GM12865 (cell line): ENCODE data around the gene ANKRD6.
"Not testable (repeated sequence)": the region's sequence is repeated elsewhere in the genome, so short reads cannot be mapped to it uniquely, and the experiment has no call there.

Source experiments
- DNase-seq: peaks from one replicate; pipeline ENCODE4 v3.0.0; 2010; ENCODE audit warnings: low read depth
- H3K4me3 ChIP-seq: 2 replicates; pipeline ENCODE4 v1.5.1; 2011; ENCODE audit warnings: mild to moderate bottlenecking, low read depth, low read length, control low read depth
- TF ChIP-seq, protein P1 (sequence below): IDR thresholded peaks from 2 replicates; pipeline ENCODE4 v1.5.1; 2011; ENCODE audit warnings: low read length, control low read depth, low read depth, inconsistent platforms; ENCODE audit not compliant: insufficient read depth; ENCODE audit errors: missing control alignments

Gene ANKRD6

DNA sequence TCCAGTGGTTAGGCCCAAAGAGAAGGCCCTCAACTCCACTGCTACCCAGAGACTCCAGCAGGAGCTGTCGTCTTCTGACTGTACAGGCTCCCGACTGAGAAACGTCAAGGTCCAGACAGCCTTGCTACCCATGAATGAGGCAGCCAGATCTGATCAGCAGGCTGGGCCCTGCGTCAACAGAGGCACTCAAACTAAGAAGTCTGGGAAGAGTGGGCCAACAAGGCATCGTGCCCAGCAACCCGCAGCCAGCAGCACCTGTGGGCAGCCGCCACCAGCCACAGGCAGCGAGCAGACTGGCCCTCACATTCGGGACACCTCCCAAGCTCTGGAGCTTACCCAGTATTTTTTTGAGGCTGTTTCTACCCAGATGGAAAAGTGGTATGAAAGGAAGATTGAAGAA lies 197.5 kb downstream of the ANKRD6 start:
- DNase-seq, result no peak
- TF ChIP-seq, protein P1, sequence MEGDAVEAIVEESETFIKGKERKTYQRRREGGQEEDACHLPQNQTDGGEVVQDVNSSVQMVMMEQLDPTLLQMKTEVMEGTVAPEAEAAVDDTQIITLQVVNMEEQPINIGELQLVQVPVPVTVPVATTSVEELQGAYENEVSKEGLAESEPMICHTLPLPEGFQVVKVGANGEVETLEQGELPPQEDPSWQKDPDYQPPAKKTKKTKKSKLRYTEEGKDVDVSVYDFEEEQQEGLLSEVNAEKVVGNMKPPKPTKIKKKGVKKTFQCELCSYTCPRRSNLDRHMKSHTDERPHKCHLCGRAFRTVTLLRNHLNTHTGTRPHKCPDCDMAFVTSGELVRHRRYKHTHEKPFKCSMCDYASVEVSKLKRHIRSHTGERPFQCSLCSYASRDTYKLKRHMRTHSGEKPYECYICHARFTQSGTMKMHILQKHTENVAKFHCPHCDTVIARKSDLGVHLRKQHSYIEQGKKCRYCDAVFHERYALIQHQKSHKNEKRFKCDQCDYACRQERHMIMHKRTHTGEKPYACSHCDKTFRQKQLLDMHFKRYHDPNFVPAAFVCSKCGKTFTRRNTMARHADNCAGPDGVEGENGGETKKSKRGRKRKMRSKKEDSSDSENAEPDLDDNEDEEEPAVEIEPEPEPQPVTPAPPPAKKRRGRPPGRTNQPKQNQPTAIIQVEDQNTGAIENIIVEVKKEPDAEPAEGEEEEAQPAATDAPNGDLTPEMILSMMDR, result no peak
- H3K4me3 ChIP-seq, result no peak overlapping the region

DNA sequence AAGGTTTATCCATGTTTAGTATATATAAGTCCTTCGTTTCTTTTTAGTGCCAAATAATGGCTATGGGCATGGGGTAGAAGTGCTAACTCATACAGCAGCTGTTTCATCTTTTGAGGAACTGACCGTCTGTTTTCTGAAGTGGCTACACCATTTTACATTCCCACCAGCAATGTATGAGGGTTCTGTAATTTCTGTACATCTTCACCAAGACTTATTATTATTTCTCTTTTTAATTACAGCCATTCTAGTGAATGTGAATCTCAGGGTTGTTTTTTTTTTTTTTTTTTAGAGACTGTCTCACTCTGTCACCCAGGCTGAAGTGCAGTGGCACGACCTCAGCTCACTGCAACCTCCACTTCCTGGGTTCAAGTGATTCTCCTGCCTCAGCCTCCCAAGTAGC lies 203.5 kb downstream of the ANKRD6 start:
- DNase-seq, result not testable (repeated sequence)

DNA sequence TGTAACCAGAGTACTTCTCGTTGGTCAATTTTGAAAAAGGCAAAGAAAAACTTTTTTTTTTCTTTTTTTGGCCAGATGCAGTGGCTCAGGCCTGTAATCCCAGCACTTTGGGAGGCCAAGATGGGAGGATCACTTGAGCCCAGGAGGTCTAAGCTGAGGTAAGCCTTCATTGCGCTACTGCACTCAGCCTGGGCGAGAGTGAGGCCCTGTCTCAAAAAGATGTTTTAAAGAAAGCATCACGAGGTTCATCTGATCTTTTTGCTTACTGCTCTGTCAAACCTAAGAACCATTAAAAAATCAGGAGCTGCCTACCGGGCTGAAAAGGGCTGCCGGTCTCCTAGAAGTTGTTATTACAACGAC lies 205.0 kb downstream of the ANKRD6 start:
- DNase-seq, result no peak
- H3K4me3 ChIP-seq, result peak overlapping the region; percentile 92
- TF ChIP-seq, protein P1, result no peak

More for the DNA sequence above, 203.5 kb downstream of the ANKRD6 start:
- H3K4me3 ChIP-seq, result not testable (repeated sequence)

DNA sequence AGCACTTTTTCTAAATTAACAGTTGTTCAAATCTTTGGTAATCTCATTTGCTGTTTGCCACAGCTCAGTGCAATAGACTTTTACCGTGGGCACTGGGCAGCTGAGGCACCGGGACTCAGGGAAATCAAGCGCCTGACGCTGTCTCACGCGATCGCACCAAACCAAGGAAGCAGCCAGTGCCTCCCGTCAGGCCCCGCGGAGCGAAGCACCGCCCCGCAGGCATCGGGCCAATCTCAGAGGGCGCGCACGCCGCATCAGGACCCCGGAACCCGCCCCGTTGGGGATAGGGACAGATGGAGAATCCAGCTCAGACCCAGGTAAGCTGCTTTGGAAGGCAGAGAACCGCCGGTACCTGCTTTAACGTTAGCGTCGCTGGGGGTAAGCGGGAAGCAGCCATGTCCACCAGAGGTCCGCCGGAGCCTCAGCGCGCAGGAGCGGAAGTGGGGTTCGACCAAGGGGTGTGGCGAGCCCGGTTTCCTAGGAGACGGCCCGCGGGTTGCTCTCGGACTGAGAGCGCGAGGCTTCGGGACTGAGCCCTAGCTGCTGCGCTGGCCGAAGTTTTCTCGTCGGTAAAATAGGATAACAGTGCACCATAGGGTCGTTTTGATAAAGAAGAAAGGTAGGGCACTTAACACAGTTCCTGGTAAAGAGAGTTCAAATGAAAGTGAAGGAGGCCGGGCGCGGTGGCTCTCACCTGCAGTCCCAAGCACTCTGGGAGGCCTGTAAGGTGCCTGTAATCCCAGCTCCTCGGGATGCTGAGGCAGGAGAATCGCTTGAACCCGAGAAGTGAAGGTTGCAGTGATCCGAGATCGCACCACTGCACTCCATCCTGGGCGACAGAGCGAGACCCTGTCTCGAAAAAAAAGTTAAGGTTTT lies 205.6 kb downstream of the ANKRD6 start, which contains the start of gene LYRM2:
LYRM2 (minus strand) TSS at position 428 of the 876 bp plus-strand sequence; CDS start at position 397, 31 bp downstream.
- H3K4me3 ChIP-seq, result peak within 1 kb of the TSS; percentile 92
- TF ChIP-seq, protein P1, result no peak
- peak; percentile 95 for DNase-seq

DNA sequence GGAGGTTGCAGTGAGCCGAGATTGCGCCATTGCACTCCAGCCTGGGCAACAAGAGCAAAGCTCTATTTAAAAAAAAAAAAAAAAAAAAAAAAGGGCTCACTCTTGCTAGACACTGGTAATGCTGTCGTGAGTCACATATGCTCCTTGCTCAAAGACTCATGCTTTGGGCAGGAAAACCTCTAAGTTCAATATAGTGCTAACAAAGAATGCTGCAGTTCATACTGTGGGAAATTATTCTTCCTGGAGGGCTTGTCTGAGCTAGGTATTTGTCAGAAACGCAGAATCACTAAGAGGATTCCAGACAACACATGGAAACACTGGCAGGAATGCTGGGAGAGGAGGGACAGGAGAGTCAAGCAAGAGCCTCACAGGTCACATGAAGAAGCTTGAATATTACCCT lies 207.9 kb downstream of the ANKRD6 start:
- TF ChIP-seq, protein P1, result no peak
- H3K4me3 ChIP-seq, result no peak overlapping the region
- DNase-seq, result no peak

DNA sequence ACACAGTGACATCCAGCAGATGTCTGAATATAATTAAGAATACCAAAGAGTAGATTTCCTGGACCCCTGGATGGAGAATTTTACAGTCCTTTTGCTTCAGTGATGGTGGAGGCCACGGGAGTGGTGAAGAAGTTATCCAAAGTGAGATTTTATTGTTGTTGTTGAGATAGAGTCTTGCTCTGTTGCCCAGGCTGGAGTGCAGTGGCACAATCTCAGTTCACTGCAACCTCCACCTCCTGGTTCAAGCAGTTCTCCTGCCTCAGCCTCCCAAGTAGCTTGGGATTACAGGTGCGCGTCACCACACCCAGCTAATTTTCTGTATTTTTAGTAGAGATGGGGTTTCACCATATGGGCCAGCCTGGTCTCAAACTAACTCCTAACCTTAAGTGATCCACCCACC lies 208.6 kb downstream of the ANKRD6 start:
- not testable (repeated sequence) for H3K4me3 ChIP-seq, DNase-seq

DNA sequence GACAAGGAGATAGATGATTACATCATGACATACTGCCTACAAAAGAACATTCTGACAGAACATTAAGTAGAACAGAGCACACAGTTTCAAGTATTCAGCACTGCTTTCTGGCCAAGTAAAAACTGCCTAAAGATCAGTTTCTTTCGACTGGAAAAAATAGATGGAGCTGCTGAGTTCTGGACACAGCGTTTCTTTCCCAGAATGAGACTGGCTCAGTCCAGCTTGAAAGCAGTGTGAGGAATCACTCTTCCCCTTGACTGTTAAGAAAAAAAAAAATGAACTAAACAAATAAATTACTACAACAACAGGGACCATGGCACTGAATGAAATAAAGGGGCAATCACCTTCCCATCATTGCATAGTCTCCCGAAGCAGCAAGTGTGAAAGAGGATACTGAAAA lies 210.0 kb downstream of the ANKRD6 start:
- TF ChIP-seq, protein P1, result no peak
- DNase-seq, result no peak
- no peak overlapping the region for H3K4me3 ChIP-seq

DNA sequence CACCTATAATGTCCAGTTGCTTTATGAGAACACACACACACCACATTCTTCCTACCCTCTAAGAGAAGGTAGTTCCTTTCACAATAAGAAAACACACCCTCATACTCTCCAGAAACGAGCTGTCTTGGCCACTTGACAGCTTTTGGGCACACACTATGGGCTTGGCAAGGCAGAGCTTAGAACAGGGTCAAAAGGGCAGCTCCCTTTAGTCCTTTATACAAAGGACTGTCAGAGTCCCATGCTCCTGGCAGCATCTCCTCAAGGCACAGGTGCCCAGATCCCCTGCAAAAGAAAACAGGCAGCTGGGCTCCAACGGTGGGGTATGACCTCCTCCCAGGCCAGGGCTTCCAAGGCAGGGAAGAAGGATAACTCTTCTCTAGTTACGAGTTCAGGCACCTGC lies 210.5 kb downstream of the ANKRD6 start:
- TF ChIP-seq, protein P1, result no peak
- H3K4me3 ChIP-seq, result no peak overlapping the region
- no peak for DNase-seq
